Epidermal melanocyte (primary cell): ENCODE results near the gene ACBD5.
"Not testable (repeated sequence)": the region's sequence is repeated elsewhere in the genome, so short reads cannot be mapped to it uniquely, and the experiment has no call there.

Source experiments
- DNase-seq: peaks from one replicate; pipeline ENCODE4 v3.0.0; 2011; ENCODE audit warnings: low spot score; ENCODE audit not compliant: insufficient read length

Gene ACBD5, protein sequence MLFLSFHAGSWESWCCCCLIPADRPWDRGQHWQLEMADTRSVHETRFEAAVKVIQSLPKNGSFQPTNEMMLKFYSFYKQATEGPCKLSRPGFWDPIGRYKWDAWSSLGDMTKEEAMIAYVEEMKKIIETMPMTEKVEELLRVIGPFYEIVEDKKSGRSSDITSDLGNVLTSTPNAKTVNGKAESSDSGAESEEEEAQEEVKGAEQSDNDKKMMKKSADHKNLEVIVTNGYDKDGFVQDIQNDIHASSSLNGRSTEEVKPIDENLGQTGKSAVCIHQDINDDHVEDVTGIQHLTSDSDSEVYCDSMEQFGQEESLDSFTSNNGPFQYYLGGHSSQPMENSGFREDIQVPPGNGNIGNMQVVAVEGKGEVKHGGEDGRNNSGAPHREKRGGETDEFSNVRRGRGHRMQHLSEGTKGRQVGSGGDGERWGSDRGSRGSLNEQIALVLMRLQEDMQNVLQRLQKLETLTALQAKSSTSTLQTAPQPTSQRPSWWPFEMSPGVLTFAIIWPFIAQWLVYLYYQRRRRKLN

GRCh38 chr10:27240212-27241009 is at the start of gene ACBD5:
Gene ACBD5, minus strand, starts transcription at chr10:27240797. Its CDS starts 109 bp downstream, at chr10:27240688.
- DNase-seq: peak; percentile 53

- no peak for DNase-seq
These were observed 44.5 kb upstream of the ACBD5 start for GRCh38 chr10:27285093-27285492.

DNA sequence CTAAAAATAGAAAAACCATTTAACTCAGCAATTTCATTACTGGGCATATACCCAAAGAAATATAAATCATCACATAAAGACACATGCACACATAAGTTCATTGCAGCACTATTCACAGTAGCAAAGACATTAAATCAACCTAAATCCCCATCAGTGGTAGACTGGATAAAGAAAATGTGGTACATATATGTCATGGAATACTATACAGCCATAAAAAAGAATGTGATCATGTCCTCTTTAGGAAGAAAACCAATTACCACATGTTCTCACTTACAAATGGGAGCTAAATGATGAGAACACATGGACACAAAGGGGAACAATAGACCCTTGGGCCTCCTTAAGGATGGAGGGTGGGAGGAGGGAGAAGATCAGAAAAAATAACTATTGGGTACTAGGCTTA is 36.0 kb upstream of the ACBD5 start:
- DNase-seq: no peak

DNA sequence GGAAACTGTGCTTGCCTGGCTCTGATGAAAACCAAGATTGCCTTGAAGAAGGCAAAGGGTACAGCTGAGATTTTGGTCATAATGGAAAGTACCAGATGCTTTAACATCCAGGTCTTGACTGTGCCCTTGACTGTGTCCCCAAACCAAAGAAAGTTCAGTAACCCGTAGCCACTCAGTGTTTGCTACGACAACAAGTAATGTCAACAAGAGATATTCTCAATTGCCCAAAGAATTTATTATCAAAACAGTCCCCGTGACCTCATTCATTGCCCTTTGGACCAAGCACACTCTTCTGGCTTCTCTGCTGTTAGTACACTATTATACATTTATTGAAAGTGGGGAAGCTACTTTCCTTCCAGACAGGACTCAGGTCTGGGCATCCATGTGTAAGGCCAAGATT is 25.4 kb upstream of the ACBD5 start:
- DNase-seq: not testable (repeated sequence)

- DNase-seq: not testable (repeated sequence)
These were observed 22.2 kb upstream of the ACBD5 start for GRCh38 chr10:27262788-27263187.

DNA sequence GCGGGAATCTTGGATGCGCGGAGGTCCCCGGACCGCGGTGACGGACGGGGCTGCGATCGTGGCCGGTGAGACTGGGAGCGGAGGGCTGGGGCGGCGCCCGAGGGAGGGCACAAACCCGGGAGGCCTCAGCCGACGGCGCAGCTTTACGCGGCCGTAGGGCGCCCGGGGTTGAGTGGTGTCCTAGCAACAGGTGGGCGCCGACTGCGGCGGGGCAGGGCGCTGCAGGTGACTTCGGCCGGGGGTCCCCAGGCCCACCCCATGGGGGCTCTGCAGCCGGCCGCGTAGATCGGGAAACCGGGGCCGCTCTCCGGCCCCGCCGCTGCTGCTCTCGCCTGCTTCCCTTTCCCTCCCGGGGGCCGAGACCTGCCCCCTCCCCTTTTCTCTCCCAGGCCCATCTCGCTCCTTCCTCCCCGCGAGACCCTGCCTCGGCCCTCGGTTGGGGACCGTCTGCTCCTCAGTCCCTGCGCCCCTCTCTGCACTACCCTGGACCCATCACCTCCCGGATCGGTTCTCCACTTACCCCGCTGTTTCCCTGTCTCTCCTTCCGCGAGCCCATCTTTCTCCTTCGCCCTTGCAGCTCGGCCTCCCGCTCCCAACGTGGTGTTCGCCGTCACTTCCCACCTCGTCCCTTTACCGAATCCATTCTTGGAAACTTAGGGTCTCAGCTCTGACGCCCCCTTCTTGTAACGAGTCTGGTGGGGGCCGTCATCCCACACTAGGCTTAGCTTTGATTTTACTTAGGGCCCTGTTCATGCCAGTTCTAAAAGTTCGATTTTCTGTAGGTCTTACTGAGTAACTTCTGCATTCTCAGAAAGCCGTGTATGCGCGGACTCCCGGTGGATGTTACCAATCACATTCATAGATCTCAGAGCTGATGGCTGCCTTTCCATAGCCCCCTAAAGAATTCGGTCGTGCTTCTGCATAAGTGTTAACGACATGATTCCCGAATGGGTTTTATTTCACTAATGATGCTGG is 18.5 kb upstream of the ACBD5 start:
- no peak for DNase-seq

DNA sequence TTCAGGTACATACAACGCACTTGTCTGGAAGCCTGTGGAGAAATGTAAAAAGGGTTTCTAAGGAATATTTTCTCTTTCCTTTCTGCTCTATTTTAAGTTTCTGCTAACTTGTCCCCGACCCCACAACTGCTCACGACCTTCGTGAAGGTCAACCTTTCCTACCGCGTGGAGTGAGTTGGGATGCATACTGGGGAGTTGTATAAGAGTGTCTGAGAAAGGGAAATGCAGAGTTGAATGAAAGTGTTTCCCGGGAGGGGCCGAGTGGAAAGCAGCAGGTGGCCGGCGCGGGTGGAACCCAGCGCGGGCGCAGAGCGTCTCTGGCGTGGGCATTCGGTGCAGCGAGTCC is 17.9 kb upstream of the ACBD5 start:
- DNase-seq: no peak

GRCh38 chr10:27256299-27257189 is 15.9 kb upstream of the ACBD5 start:
- DNase-seq: no peak

GRCh38 chr10:27253576-27253975 is 13.0 kb upstream of the ACBD5 start:
- DNase-seq: no peak

- DNase-seq: peak; percentile 53
These were observed 11.8 kb upstream of the ACBD5 start for GRCh38 chr10:27252267-27253000.

DNA sequence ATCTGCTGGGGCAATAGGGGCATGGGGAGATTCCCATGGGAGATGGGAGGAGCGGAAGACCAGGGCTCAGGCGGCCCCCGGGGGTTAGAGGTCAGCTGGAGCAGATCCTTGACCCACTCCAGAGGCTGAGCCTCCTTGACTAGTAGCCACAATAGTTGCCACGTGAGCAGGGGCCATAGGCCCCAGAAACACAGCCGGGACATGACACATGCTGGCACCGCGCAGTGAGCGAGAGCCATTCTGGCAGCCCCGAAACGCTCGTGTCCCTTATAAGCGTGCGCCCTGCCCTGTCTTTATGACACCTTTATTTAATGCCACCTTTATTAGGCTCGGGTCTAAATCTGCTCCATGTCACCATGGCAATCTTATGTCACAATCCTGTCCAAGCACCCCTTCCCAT is 11.0 kb upstream of the ACBD5 start:
- no peak for DNase-seq

DNA sequence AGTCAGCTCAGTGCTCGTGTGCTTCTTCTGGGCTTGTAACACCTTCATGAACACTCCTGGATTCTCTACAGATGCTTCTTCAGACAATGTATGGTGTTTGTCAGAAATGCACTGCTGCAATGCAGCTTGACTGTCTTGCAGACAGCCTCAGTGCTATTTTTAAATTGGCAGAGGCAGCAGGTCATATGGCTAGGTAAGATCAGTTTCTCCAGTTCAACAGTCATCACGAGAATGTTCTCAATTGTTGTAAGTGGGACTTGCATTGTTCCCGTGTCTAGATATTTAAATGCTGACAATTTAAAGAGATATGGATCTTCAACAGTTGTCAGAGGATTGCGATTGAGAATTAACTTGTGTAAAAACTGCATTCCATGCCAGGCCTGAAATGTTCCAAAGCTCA is 7.6 kb upstream of the ACBD5 start:
- no peak for DNase-seq

DNA sequence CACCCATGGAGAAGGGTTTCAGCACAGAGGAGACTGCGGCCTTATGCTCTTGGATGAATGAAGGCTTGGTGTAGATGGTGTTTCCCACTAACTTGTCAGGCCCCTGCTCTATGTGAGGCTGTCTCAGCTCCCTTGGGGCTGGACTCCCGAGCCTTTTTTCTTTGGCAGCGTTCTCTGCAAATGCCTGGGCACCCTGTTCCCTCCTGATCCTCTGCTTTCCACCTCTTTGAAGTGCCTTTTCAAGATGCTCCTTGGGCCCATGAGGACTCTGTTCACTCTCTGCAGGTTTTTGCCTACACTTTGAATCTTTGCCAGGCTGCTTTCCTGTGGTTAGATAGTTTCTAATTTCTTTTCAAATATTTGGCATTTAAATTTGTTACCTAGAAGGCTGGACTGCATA is 6.8 kb upstream of the ACBD5 start:
- no peak for DNase-seq

DNA sequence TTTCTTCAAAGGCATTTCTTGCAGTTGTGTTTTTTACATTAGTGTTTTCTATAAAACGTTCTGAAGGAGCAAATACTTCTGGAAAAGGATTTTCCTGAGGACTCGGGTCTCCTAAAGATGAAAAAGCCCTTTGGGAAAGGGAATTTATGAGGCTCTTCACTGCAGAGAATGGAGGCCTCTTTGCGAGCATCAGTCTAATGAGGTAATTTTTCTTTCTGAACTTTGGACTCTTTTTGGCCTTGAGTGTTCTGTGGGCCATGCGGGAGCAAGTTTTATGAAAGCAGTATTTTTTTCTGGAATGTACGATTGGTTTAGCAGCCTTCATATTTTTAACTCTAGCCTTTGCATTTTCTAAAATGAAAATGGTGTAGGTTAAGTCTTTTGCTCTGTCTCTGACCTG is 6.4 kb upstream of the ACBD5 start:
- DNase-seq: no peak

GRCh38 chr10:27245836-27246235 is 5.2 kb upstream of the ACBD5 start:
- no peak for DNase-seq

DNA sequence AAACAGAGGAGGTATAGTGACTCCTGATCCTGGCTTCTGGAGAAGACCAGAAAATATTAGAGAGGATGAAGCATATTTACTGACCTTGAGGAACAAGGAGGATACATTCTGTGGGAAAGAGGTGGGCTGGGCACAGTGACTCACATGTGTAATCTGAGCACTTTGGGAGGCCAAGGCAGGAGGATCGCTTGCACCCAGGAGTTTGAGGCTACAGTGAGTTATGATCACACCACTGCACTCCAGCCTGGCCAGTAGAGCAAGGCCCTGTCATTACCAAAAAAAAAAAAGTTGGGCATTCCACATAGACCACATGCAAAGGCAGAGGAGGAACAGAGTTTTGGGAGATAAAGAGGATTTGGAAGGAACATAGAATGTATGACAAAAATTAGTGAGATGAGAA is 4.4 kb upstream of the ACBD5 start:
- DNase-seq: no peak

- no peak for DNase-seq
These were observed 2.5 kb upstream of the ACBD5 start for GRCh38 chr10:27242951-27243551.

- DNase-seq: no peak
These were observed 1.9 kb upstream of the ACBD5 start for GRCh38 chr10:27242473-27242950.
